Liver (tissue), 9 donors: ENCODE measurements around the gene MAPK9. TPM values are rescaled to one million over a fixed set of nuclear protein-coding genes. Genes with fewer than 3 reads are reported as not detected.

Experiments
- DNase-seq: peaks from one replicate; pipeline ENCODE4 v3.0.0-alpha.2; 2017; ENCODE audit warnings: low spot score
- H3K27ac ChIP-seq, 2 donors: one replicate each; pipeline ENCODE4 v1.7.0; 2013; ENCODE audit warnings: inconsistent platforms in 2 of 2, low read length in 2 of 2, control low read depth in 1 of 2, low read depth in 1 of 2, mild to moderate bottlenecking in 1 of 2
- H3K27me3 ChIP-seq, 4 donors: one replicate each; pipeline versions ENCODE4 v1.6.1 to v1.7.0; 2013; ENCODE audit warnings: low read length in 3 of 4, inconsistent platforms in 1 of 4, mild to moderate bottlenecking in 1 of 4, moderate library complexity in 1 of 4; ENCODE audit not compliant: control insufficient read depth in 4 of 4, insufficient read depth in 4 of 4
- H3K36me3 ChIP-seq, 4 donors: one replicate each; pipeline versions ENCODE4 v1.6.1 to v1.7.0; 2013; ENCODE audit warnings: low read length in 3 of 4, mild to moderate bottlenecking in 3 of 4, low read depth in 1 of 4, moderate library complexity in 1 of 4; ENCODE audit not compliant: control insufficient read depth in 4 of 4, insufficient read depth in 3 of 4
- H3K4me1 ChIP-seq, 4 donors: one replicate each; pipeline versions ENCODE4 v1.6.1 to v1.7.0; 2013; ENCODE audit warnings: low read length in 3 of 4, mild to moderate bottlenecking in 3 of 4, moderate library complexity in 1 of 4; ENCODE audit not compliant: control insufficient read depth in 4 of 4, insufficient read depth in 4 of 4
- H3K4me3 ChIP-seq, 3 donors: one replicate each; pipeline versions ENCODE4 v1.6.1 to v1.7.0; 2013; ENCODE audit warnings: low read length in 3 of 3, control low read depth in 1 of 3, low read depth in 1 of 3, mild to moderate bottlenecking in 1 of 3
- H3K9ac ChIP-seq, 2 donors: one replicate each; pipeline ENCODE4 v1.7.0; 2013; ENCODE audit warnings: low read length in 2 of 2, mild to moderate bottlenecking in 2 of 2, moderate library complexity in 2 of 2, control low read depth in 1 of 2, low read depth in 1 of 2
- H3K9me3 ChIP-seq, 4 donors: one replicate each; pipeline versions ENCODE4 v1.6.1 to v1.7.0; 2013; ENCODE audit warnings: low read length in 3 of 4; ENCODE audit not compliant: control insufficient read depth in 4 of 4
- ATF3 ChIP-seq: IDR thresholded peaks from 2 replicates; pipeline ENCODE4 v1.6.1; 2016; ENCODE audit warnings: antibody characterized with exemption
- CTCF ChIP-seq: fragments of 150-350 bp; IDR thresholded peaks from 2 replicates; pipeline ENCODE4 v1.5.1; 2017; ENCODE audit warnings: improper control_type of control experiment, low read depth, low read length; ENCODE audit not compliant: missing input control
- EGR1 ChIP-seq, 2 donors: IDR thresholded peaks; 2 replicates each; pipeline ENCODE4 v1.6.1; 2016 to 2018; ENCODE audit warnings: antibody characterized with exemption in 2 of 2, low read depth in 2 of 2
- FOXA1 ChIP-seq: IDR thresholded peaks from 2 replicates; pipeline ENCODE4 v1.6.1; 2016; ENCODE audit warnings: antibody characterized with exemption
- FOXA2 ChIP-seq: IDR thresholded peaks from 2 replicates; pipeline ENCODE4 v1.6.1; 2016; ENCODE audit warnings: antibody characterized with exemption
- GABPA ChIP-seq, 2 donors: IDR thresholded peaks in 1 of 2; conservative IDR thresholded peaks in 1 of 2; 2 replicates each; pipeline ENCODE4 v1.6.1; 2016; ENCODE audit warnings: antibody characterized with exemption in 2 of 2, mild to moderate bottlenecking in 1 of 2, moderate library complexity in 1 of 2
- HNF4A ChIP-seq, 2 donors: conservative IDR thresholded peaks; 2 replicates each; pipeline ENCODE4 v1.6.1; 2016; ENCODE audit warnings: antibody characterized with exemption in 2 of 2, mild to moderate bottlenecking in 2 of 2
- JUND ChIP-seq, 2 donors: IDR thresholded peaks; 2 replicates each; pipeline ENCODE4 v1.6.1; 2016; ENCODE audit warnings: antibody characterized with exemption in 2 of 2
- NR2F2 ChIP-seq: IDR thresholded peaks from 2 replicates; pipeline ENCODE4 v1.6.1; 2016; ENCODE audit warnings: antibody characterized with exemption
- REST ChIP-seq: IDR thresholded peaks from 2 replicates; pipeline ENCODE4 v1.6.1; 2016; ENCODE audit warnings: antibody characterized with exemption, mild to moderate bottlenecking
- RXRA ChIP-seq, 2 donors: IDR thresholded peaks; 2 replicates each; pipeline ENCODE4 v1.6.1; 2017 to 2018; ENCODE audit warnings: antibody characterized with exemption in 2 of 2, mild to moderate bottlenecking in 1 of 2
- TAF1 ChIP-seq: conservative IDR thresholded peaks from 2 replicates; pipeline ENCODE4 v1.6.1; 2016; ENCODE audit warnings: antibody characterized with exemption, mild to moderate bottlenecking
- YY1 ChIP-seq: IDR thresholded peaks from 2 replicates; pipeline ENCODE4 v1.6.1; 2016; ENCODE audit warnings: antibody characterized with exemption, mild to moderate bottlenecking
- ZBTB33 ChIP-seq: IDR thresholded peaks from 2 replicates; pipeline ENCODE4 v1.6.1; 2016; ENCODE audit warnings: antibody characterized with exemption
- WGBS: extraction: QIAGEN DNeasy Blood & Tissue Kit; methylation state at CpG from one replicate; pipeline ENCODE4 v1.1.7; 2013; 5-methylcytosine and 5-hydroxymethylcytosine counted together
- polyA plus RNA-seq, 2 donors: library from polyadenylated mRNA; stranded (reverse) in 1 of 2; unstranded in 1 of 2; fragments of 200-250 nt in 1 of 2; fragments of >200 nt in 1 of 2; fragmentation: Nextera tagmentation in 1 of 2; extraction: Ambion mirVana in 1 of 2; gene quantifications; one replicate each; pipeline versions ENCODE4 v1.2.1 to v1.2.3, GENCODE V29; 2013 to 2015
- total RNA-seq, 2 donors: library from RNA; depleted of rRNA; stranded (reverse); fragments of >200 nt; gene quantifications; one replicate each; pipeline ENCODE4 v1.2.3, GENCODE V29; 2014
- donor health status: healthy.
- donor health status: healthy.
- donor health status: healthy.
- donor health status: healthy.
- donor health status: healthy.

The MAPK9 gene
- total and polyA plus RNA-seq, 4 donors: 3.8 to 22.7 (median 12.8) TPM

GRCh38 chr5:180207593-180207992 is 84.3 kb downstream of the MAPK9 start:
- no peak for DNase-seq
- TF ChIP-seq FOXA1 (no peak), HNF4A (conservative IDR thresholded peaks at IDR 0.05) (no peak), FOXA2 (no peak), ATF3 (no peak), CTCF (no peak), JUND (IDR thresholded peaks at IDR 0.05) (no peak), ZBTB33 (no peak), NR2F2 (no peak), EGR1 (IDR thresholded peaks at IDR 0.05; ENCODE audit: low read depth in 2 of 2) (no peak), TAF1 (no peak), RXRA (IDR thresholded peaks at IDR 0.05) (no peak), REST (no peak)

GRCh38 chr5:180206993-180207392 is 84.9 kb downstream of the MAPK9 start:
- peaks cover 4 to 8% (median 5%) of the 10 kb centered on the region in 4 donors for H3K4me1 ChIP-seq
- no peak overlapping the region for H3K27ac ChIP-seq
- H3K9me3 ChIP-seq: no peaks in the 10 kb centered on the region
- TF ChIP-seq TAF1 (no peak), YY1 (no peak), ZBTB33 (no peak), FOXA2 (no peak), FOXA1 (no peak), REST (no peak), GABPA (IDR thresholded peaks at IDR 0.05 in 1 of 2, conservative IDR thresholded peaks at IDR 0.05 in 1 of 2) (no peak)
- no peaks in the 10 kb centered on the region for H3K27me3 ChIP-seq
- H3K36me3 ChIP-seq: no peaks in the 10 kb centered on the region
- 84% methylated on average over 11 of the region's 11 CpGs for WGBS
- no peak for DNase-seq
- H3K4me3 ChIP-seq: no peak overlapping the region
- no peak overlapping the region for H3K9ac ChIP-seq

More at GRCh38 chr5:180207593-180207992, 84.3 kb downstream of the MAPK9 start:
- H3K9me3 ChIP-seq: no peaks in the 10 kb centered on the region
- no peak overlapping the region for H3K9ac ChIP-seq
- WGBS: 33% methylated on average over 25 of the region's 25 CpGs
- no peak overlapping the region for H3K27ac ChIP-seq
- peaks cover 4 to 8% (median 5%) of the 10 kb centered on the region in 4 donors for H3K4me1 ChIP-seq
- no peak overlapping the region for H3K4me3 ChIP-seq
- no peaks in the 10 kb centered on the region for H3K36me3 ChIP-seq
- H3K27me3 ChIP-seq: no peaks in the 10 kb centered on the region
